GM18517 (cell line): ENCODE data around the gene PSMG1.
"Not testable (repeated sequence)": the region's sequence is repeated elsewhere in the genome, so short reads cannot be mapped to it uniquely, and the experiment has no call there.

ENCODE experiments used
- ATAC-seq: cut with Tn5 transposase; IDR thresholded peaks from one replicate; pipeline ENCODE4 v1.9.1; 2021; ENCODE audit warnings: mild to moderate bottlenecking, moderate library complexity; ENCODE audit not compliant: unreplicated experiment

Gene PSMG1

DNA sequence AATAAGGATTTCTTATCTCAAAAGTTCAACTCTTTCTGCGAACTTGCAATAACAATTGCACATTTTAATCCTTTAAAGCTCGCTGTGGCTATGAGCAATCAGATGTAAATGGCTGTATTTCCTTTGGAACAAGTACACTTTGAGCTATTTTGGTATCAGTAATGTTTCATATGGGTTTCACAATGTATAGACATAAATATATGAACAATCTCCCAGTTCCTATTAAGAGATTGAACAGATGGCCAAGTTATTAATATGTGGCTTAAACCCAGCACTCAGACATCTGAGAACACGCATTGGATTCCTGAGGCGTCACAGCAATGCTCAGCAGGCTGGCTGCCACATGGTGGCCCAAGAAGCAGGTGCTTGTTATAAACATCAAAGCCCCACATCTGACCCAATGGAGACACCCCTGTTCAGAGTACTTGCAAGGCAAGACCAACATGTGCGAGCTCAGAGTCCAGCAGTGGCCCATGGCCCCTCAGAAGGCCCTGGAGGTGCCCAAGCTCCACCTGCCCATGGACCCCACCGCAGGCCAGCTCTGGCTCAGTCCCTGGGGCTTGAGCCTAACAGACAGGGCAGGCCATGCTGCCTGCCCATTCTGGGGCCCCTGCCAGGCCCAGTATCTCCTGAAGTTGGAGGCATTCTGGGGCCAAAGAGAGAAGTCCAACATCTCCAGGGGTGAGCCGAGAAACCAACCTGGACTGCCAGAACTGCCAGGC, 23.7 kb downstream of the PSMG1 start:
- no peak for ATAC-seq

DNA sequence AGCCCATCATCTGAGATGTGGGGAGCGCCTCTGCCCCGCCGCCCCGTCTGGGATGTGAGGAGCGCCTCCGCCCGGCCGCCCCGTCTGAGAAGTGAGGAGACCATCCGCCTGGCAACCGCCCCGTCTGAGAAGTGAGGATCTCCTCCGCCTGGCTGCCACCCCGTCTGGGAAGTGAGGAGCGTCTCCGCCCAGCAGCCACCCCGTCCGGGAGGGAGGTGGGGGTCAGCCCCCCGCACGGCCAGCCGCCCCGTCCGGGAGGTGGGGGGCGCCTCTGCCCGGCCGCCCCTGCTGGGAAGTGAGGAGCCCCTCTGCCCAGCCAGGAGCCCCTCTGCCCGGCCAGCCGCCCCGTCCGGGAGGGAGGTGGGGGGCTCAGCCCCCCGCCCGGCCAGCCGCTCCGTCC, 26.0 kb downstream of the PSMG1 start:
- not testable (repeated sequence) for ATAC-seq

- no peak for ATAC-seq
Observed at GRCh38 chr21:39156024-39156423, 27.2 kb downstream of the PSMG1 start.

DNA sequence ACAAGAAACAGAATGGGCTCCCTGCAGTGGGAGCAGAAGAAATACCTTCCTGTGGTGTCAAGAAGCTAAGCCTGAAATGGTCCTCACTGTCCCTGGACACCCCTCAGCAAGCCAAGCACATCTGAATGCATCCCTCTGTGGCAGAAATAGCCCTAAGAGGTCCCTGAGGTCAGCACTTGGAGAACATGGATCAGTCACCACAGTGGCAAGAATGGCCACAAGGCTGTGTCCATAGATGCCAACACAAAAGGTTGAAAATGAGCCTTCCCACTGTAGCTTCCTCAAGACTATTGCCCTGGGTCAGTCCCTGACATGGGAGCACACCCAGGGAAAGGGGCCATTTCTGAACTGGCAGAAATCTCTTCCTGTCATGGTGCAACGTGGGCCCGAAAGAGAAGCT, 27.7 kb downstream of the PSMG1 start:
- no peak for ATAC-seq

DNA sequence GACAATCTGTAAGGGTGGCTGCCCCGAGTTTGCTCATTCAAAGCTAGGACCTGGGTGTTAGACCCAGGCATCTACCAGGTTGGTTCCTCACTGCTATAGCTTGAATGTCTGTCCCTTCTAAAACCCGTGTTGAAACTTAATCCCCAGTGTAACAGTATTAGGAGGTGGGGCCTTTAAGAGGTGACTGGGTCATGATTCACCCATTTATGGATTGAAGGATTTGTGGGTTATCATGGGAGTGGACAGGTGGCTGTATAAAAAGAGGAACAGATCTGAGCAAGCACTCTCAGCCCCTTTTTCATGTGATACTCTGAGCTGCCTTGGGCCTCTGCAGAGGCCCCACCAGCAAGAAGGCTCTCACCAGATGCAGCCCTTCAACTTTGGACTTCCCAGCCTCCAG, 29.4 kb downstream of the PSMG1 start:
- ATAC-seq: no peak

DNA sequence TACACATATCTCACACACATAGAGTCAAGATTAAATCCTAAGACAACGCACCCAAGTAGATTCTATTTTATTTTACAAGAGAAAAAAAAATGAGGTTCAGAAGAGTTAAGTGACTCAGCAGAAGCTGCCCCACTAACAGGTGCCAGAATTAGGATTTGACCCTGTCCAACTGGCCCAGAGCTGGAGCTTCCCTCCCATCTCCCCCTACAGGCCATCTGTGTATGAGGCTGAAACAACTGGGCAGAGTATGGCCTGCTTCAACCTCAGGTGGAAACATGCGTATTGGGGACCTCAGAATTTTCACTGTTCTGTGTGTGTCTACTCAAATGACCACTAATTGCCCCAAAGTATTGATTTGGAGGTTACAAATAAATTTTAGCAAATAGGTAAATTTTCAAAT, 29.9 kb downstream of the PSMG1 start:
- no peak for ATAC-seq

GRCh38 chr21:39152271-39152670, 31.0 kb downstream of the PSMG1 start:
- ATAC-seq: no peak

- ATAC-seq: no peak
Observed at GRCh38 chr21:39150877-39151276, 32.4 kb downstream of the PSMG1 start.

DNA sequence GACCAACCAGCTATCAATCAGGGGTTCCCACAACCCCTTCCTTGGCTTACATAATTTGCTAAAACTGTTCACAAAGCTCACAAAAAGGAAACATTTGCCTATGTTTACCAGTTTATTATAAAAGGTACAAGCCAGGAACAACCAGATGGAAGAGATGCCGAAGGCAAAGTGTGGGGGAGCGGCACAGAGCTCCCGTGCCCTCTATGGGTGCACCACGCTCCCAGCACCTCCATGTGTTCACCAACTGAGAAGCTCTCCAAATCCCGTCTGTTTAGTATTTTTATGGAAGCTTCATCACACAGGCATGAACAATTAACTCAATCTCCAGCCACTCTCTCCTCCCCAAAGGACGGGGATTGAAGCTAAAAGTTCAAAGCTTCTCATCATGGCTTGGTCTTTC, 32.9 kb downstream of the PSMG1 start:
- no peak for ATAC-seq

DNA sequence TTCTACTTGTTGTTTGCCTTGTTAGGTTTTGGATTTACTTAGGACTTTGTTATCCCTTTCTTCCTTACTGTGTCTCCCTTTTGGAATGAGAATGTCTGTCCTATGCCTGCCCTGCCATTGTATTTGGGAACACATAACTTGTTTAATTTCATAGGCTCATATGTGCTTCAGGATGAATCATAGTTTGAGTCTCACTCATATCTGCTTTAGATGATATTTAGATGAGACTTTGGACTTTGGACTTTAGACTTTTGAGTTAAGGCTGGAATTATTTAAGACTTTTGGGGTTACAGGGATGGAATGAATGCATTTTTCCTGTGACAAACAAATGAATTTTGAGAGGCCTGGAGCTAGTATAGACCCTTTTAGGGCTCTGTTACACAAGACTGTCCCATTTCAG, 33.4 kb downstream of the PSMG1 start:
- ATAC-seq: no peak

DNA sequence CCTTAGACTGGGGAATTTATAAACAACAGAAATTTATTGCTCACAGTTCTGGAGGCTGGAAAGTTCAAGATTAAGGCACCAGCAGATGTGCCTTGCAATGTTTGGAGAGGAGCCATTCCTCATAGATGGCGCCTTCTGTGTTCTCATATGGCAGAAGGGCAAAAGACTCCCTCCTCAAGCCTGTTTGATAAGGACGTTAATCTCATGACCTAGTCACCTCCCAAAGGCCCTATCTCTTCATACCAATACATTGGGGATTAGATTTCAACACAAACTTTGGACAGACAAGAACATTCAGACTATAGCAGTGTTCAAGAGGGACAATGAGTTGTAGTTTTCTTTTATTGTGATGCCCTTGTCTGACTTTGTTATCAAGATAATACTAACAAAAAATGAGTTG, 34.3 kb downstream of the PSMG1 start:
- no peak for ATAC-seq

DNA sequence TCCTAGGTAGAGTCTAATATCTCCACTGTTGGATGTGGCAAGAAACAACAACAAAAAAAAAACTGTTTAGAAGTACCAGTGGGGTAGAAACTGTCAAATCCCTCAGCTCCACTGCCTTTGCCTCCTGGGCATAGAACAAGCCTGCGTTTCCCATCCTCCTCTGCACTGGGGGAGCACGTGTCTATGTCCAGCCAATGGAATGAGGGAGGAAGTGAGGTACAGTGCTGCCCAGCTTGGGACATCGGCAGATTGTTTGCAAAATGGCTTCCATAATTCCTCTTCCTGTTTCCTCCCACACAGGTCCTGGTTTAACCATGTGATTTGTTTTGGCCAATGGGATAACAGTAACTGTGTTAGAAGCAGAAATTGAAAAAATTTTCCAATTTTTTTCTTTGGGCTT, 39.1 kb downstream of the PSMG1 start:
- no peak for ATAC-seq

DNA sequence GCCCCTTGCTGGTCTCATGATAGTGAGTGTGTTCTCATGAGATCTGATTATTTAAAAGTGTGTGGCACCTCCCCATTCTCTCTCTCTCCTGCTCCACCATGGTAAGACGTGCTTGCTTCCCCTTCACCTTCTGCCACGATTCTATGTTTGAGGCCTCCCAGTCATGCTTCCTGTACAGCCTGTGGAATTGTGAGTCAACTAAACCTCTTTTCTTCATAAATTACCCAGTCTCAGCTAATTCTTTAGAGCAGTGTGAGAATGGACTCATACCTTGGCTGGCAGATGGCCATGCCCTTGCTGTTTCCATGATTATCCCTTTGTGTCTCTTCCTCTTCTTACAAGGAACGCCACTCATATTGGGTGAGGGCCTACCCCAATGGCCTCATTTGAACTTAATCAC, 40.3 kb downstream of the PSMG1 start:
- no peak for ATAC-seq

- ATAC-seq: no peak
Observed at GRCh38 chr21:39141502-39141901, 41.7 kb downstream of the PSMG1 start.

- ATAC-seq: no peak
Observed at GRCh38 chr21:39137248-39138178, 45.7 kb downstream of the PSMG1 start.

GRCh38 chr21:39136711-39137110, 46.5 kb downstream of the PSMG1 start:
- ATAC-seq: no peak

GRCh38 chr21:39136138-39136537, 47.1 kb downstream of the PSMG1 start:
- not testable (repeated sequence) for ATAC-seq

- no peak for ATAC-seq
Observed at GRCh38 chr21:39134288-39134810, 48.9 kb downstream of the PSMG1 start.

GRCh38 chr21:39132248-39132647, 51.0 kb downstream of the PSMG1 start:
- ATAC-seq: no peak

DNA sequence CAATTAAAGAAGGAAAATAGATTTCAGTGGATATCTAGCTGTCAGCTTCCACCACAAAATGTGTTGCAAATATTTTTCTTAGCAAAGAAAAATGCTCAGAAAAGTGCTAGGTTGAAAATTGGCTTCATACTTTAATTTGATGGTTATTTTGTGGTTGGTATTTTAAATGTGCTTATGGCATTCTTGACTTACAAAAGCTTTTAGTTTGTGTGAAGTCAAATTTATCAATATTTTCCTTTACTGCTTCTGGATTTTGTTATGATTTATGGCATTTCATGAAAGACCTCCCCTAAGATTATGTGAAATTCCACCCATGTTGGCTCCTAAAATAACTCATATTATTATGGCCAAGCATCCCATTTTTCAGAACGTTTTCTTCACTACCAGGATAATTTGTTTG, 51.5 kb downstream of the PSMG1 start:
- ATAC-seq: no peak

GRCh38 chr21:39127506-39127905, 55.7 kb downstream of the PSMG1 start:
- no peak for ATAC-seq

GRCh38 chr21:39126486-39126806, 56.8 kb downstream of the PSMG1 start:
- ATAC-seq: no peak
